GM12878 (cell line): Measurements from ENCODE around the gene IVL. TPM values are rescaled to one million over a fixed set of nuclear protein-coding genes. Genes with fewer than 3 reads are reported as not detected.

Experiments
- ATAC-seq: fragments of 200-7000 bp; cut with Tn5 transposase; 3 replicates; pipeline ENCODE4 v1.9.1; 2020; ENCODE audit warnings: mild to moderate bottlenecking, moderate library complexity
- BruUV-seq: library from RNA; stranded (reverse); fragments of 400-500 nt; replicated peaks from 2 replicates; lab custom pipeline; 2021; lab: Mats Ljungman, UMichigan
- CTCF ChIA-PET: fragments of 300-600 bp; sonication (Branson Sonifier 250); formaldehyde crosslinking; extraction: SDS; loops from one replicate; lab custom pipeline; 2021; ENCODE audit warnings: inconsistent platforms; lab: Yijun Ruan, JAX
- POLR2A ChIA-PET: fragments of 350-600 bp; formaldehyde crosslinking; extraction: SDS; loops from one replicate; lab custom pipeline; 2021; ENCODE audit warnings: inconsistent platforms; lab: Charles Lee
- RAD21 ChIA-PET: fragments of 300-600 bp; sonication (Branson Sonifier 250); formaldehyde crosslinking; loops from one replicate; lab custom pipeline; 2023; ENCODE audit warnings: antibody characterized with exemption; ENCODE audit not compliant: unreplicated experiment; lab: Charles Lee
- SMC1A ChIA-PET: fragments of 300-600 bp; sonication (Branson Sonifier 250); formaldehyde crosslinking; loops from one replicate; lab custom pipeline; 2023; ENCODE audit not compliant: unreplicated experiment, uncharacterized antibody; lab: Charles Lee
- DNase-seq: peaks from one replicate; pipeline ENCODE4 v3.0.0-alpha.2; 2011; ENCODE audit warnings: low read depth, low spot score
- FAIRE-seq: peaks from 3 replicates; lab custom pipeline; 2011; peaks lifted over from hg19 to GRCh38; lab: Jason Lieb, UNC
- H2AFZ ChIP-seq: 2 replicates; pipeline ENCODE4 v1.6.0; 2011; ENCODE audit warnings: low read depth, low read length, control low read depth; ENCODE audit not compliant: control insufficient read depth
- H3K27ac ChIP-seq: 2 replicates; pipeline ENCODE4 v1.5.1; 2011; ENCODE audit warnings: control low read depth; ENCODE audit not compliant: control insufficient read depth, insufficient read depth
- H3K27me3 ChIP-seq, 2 experiments: replicated peaks in 1 of 2; 2 replicates each; pipeline versions ENCODE4 v1.6.0 to v1.6.1; 2011; ENCODE audit warnings: low read length in 1 of 2; ENCODE audit not compliant: control insufficient read depth in 2 of 2, insufficient read depth in 2 of 2
- H3K36me3 ChIP-seq, 2 experiments: 2 replicates each; pipeline ENCODE4 v1.5.1; 2011; ENCODE audit warnings: low read length in 1 of 2; ENCODE audit not compliant: control insufficient read depth in 2 of 2, insufficient read depth in 2 of 2
- H3K4me1 ChIP-seq: 2 replicates; pipeline ENCODE4 v1.6.1; 2011; ENCODE audit warnings: mild to moderate bottlenecking, low read length, moderate library complexity, mixed read lengths; ENCODE audit not compliant: control insufficient read depth, insufficient read depth
- H3K4me2 ChIP-seq: 2 replicates; pipeline ENCODE4 v1.6.0; 2011; ENCODE audit warnings: control low read depth; ENCODE audit not compliant: control insufficient read depth, insufficient read depth
- H3K4me3 ChIP-seq: fragments of 200-600 bp; sonication (generic); 2 replicates; pipeline ENCODE4 v1.5.1; 2016
- H3K79me2 ChIP-seq: 2 replicates; pipeline ENCODE4 v1.6.0; 2011; ENCODE audit warnings: low read length; ENCODE audit not compliant: control insufficient read depth, insufficient read depth
- H3K9ac ChIP-seq: 2 replicates; pipeline ENCODE4 v1.8.0; 2011; ENCODE audit warnings: low read length, control low read depth, mixed read lengths; ENCODE audit not compliant: control insufficient read depth, insufficient read depth
- H3K9me3 ChIP-seq: replicated peaks from 3 replicates; pipeline ENCODE4 v1.5.1; 2011; ENCODE audit warnings: mild to moderate bottlenecking, low read length; ENCODE audit not compliant: control insufficient read depth, insufficient read depth
- H4K20me1 ChIP-seq: 2 replicates; pipeline ENCODE4 v1.6.0; 2011; ENCODE audit not compliant: control insufficient read depth, insufficient read depth
- ATF3 ChIP-seq: IDR thresholded peaks from 2 replicates; pipeline ENCODE4 v1.6.1; 2011; ENCODE audit warnings: low read depth, mild to moderate bottlenecking, low read length, moderate library complexity, borderline replicate concordance; ENCODE audit errors: extremely low read depth
- BCL11A ChIP-seq: IDR thresholded peaks from 2 replicates; pipeline ENCODE4 v1.6.1; 2011; ENCODE audit warnings: low read depth, low read length
- CBFB ChIP-seq: IDR thresholded peaks from 2 replicates; pipeline ENCODE4 v1.6.1; 2016; ENCODE audit warnings: antibody characterized with exemption, low read depth
- CEBPB ChIP-seq, 2 experiments: fragments of 150-350 bp in 1 of 2; IDR thresholded peaks; 2 replicates each; pipeline ENCODE4 v1.6.1; 2012 to 2014; ENCODE audit warnings: low read depth in 2 of 2, low read length in 2 of 2, borderline replicate concordance in 1 of 2, inconsistent platforms in 1 of 2
- CTCF ChIP-seq, 3 experiments: IDR thresholded peaks in 2 of 3; conservative IDR thresholded peaks in 1 of 3; 2 replicates each; pipeline ENCODE4 v1.5.1; 2011; ENCODE audit warnings: low read depth in 3 of 3, low read length in 3 of 3, mild to moderate bottlenecking in 3 of 3, control low read depth in 2 of 3, moderate library complexity in 2 of 3, inconsistent platforms in 1 of 3, mixed read lengths in 1 of 3; ENCODE audit not compliant: control insufficient read depth in 2 of 3, insufficient read depth in 1 of 3; ENCODE audit errors: extremely low read depth in 1 of 3
- HDAC6 ChIP-seq: fragments of 200-600 bp; sonication (generic); IDR thresholded peaks from one replicate; pipeline ENCODE4 v1.8.0; 2017; ENCODE audit warnings: antibody characterized with exemption; ENCODE audit not compliant: unreplicated experiment
- KLF5 ChIP-seq: fragments of 450-650 bp; IDR thresholded peaks from 2 replicates; pipeline ENCODE4 v1.6.1; 2014; ENCODE audit warnings: mild to moderate bottlenecking; ENCODE audit not compliant: partially characterized antibody
- MEF2A ChIP-seq: IDR thresholded peaks from 2 replicates; pipeline ENCODE4 v1.6.1; 2011; ENCODE audit warnings: low read depth, mild to moderate bottlenecking, low read length, moderate library complexity; ENCODE audit not compliant: insufficient read depth
- MLLT1 ChIP-seq: fragments of 450-650 bp; IDR thresholded peaks from 2 replicates; pipeline ENCODE4 v1.6.1; 2016; ENCODE audit warnings: mild to moderate bottlenecking
- NKRF ChIP-seq: fragments of 450-650 bp; conservative IDR thresholded peaks from 2 replicates; pipeline ENCODE4 v1.6.1; 2017; ENCODE audit warnings: mild to moderate bottlenecking, moderate library complexity
- TARDBP ChIP-seq: IDR thresholded peaks from 2 replicates; pipeline ENCODE4 v1.6.1; 2016; ENCODE audit warnings: borderline replicate concordance
- ZNF274 ChIP-seq: IDR thresholded peaks from one replicate; pipeline ENCODE4 v1.8.0; 2011; ENCODE audit not compliant: insufficient read length, insufficient read depth
- ZNF592 ChIP-seq: fragments of 450-650 bp; IDR thresholded peaks from 2 replicates; pipeline ENCODE4 v1.6.1; 2017; ENCODE audit warnings: mild to moderate bottlenecking, moderate library complexity
- WGBS: methylation state at CpG from one replicate; pipeline ENCODE4 v1.1.6; 2016; ENCODE audit warnings: low lambda C conversion rate; ENCODE audit not compliant: insufficient replicate concordance, insufficient coverage; ENCODE audit errors: missing lambda C conversion rate; 5-methylcytosine and 5-hydroxymethylcytosine counted together
- in situ Hi-C: fragments of 300-500 bp; cut with MboI; formaldehyde crosslinking; loops from 9 replicates; pipeline ENCODE4 v1.14.3; 2018; ENCODE audit warnings: mixed read lengths
- intact Hi-C: fragments of 100-400 bp; cut with micrococcal nuclease; formaldehyde crosslinking; loops from one replicate; pipeline ENCODE4 v1.14.2; 2022; ENCODE audit not compliant: unreplicated experiment
- polyA plus RNA-seq, 11 experiments: library from polyadenylated mRNA; depleted of rRNA in 4 of 11; unstranded in 6 of 11; stranded (reverse) in 5 of 11; fragments of >200 nt; fragmentation: Nextera tagmentation in 4 of 11; fragmentation: Illumina TruSeq in 1 of 11; extraction: Ambion mirVana in 4 of 11; extraction: Trizol in 1 of 11; gene quantifications; 1 replicate in 1 of 11; 2 replicates in 10 of 11; pipeline versions ENCODE4 v1.2.1 to v1.2.3, GENCODE V29; 2011 to 2016; ENCODE audit warnings: inconsistent platforms in 2 of 11, missing spikeins in 2 of 11, low read depth in 1 of 11
- total RNA-seq, 4 experiments: library from RNA; depleted of rRNA in 3 of 4; stranded (reverse); fragments of >200 nt in 3 of 4; fragmentation: Illumina TruSeq in 1 of 4; extraction: Trizol in 1 of 4; gene quantifications; 2 replicates each; pipeline versions ENCODE4 v1.2.1 to v1.2.3, GENCODE V29; 2013 to 2021

The IVL gene
- total and polyA plus RNA-seq, 10 of the 15 experiments (the other 5 are each of a cell fraction or from before 2014, with no cell fraction given) = 1.4 to 20.3 (median 13.4) TPM

- 44% methylated on average over 4 of the region's 4 CpGs for WGBS
- SMC1A ChIA-PET = no interaction called here
- peak; percentile 27 for FAIRE-seq
- no peak for TF ChIP-seq CBFB
- no peak for TF ChIP-seq KLF5
- TF ChIP-seq NKRF = no peak
- TF ChIP-seq ZNF592 = no peak
- no peak for TF ChIP-seq CTCF (IDR thresholded peaks at IDR 0.05 in 2 of 3, conservative IDR thresholded peaks at IDR 0.05 in 1 of 3; ENCODE audit: control insufficient read depth in 2 of 3, extremely low read depth in 1 of 3, insufficient read depth in 1 of 3, low read depth in 3 of 3, low read length in 3 of 3)
- TF ChIP-seq ZNF274 = no peak
- no peak for TF ChIP-seq CEBPB (IDR thresholded peaks at IDR 0.05; ENCODE audit: borderline replicate concordance in 1 of 2, low read depth in 2 of 2, low read length in 2 of 2)
- TF ChIP-seq BCL11A = no peak
- no peak for TF ChIP-seq ATF3
- no peak for TF ChIP-seq HDAC6
- no peak for TF ChIP-seq MLLT1
- no peak for TF ChIP-seq MEF2A
- TF ChIP-seq TARDBP = no peak
These were observed 23.9 kb downstream of the IVL start for GRCh38 chr1:152932170-152932811.

More at GRCh38 chr1:152932170-152932811, 23.9 kb downstream of the IVL start:
- Histone ChIP-seq H3K79me2 (no peaks in the 10 kb centered on the region), H3K4me1 (no peaks in the 10 kb centered on the region), H4K20me1 (no peaks in the 10 kb centered on the region), H3K27me3 (peaks cover 0 to 2% of the 10 kb centered on the region in 2 experiments; a peak in 2 of 4 replicates), H3K9me3 (no peaks in the 10 kb centered on the region), H3K36me3 (no peaks in the 10 kb centered on the region), H3K4me3 (no peak overlapping the region), H3K9ac (no peak overlapping the region), H3K4me2 (no peak overlapping the region), H2AFZ (no peak overlapping the region), H3K27ac (no peak overlapping the region)
- ChIA-PET CTCF (no interaction called here), RAD21 (no interaction called here), POLR2A (no interaction called here)
- intact Hi-C loops (no loop called here), in situ Hi-C loops (no loop called here)
- DNase-seq = no peak
- no TSS peak for BruUV-seq
- peak; percentile 22; the same call in 2 of the 3 replicates for ATAC-seq
